ENCODE results near the gene ARMH3. TPM values are rescaled to one million over a fixed set of nuclear protein-coding genes. Genes with fewer than 3 reads are reported as not detected.

Gene ARMH3
- total RNA-seq, 1 donor from 2014 or later, result 18.1 TPM

GRCh38 chr10:101834341-101834740, 221.6 kb downstream of the ARMH3 start:
- TF ChIP-seq CTCF (IDR thresholded peaks at IDR 0.05), result no peak
- Mint-ChIP-seq H3K27ac (ENCODE audit: unreplicated experiment) (no peak overlapping the region), H3K36me3 (ENCODE audit: low read depth) (no peaks in the 10 kb centered on the region), H3K27me3 (ENCODE audit: low read depth) (no peaks in the 10 kb centered on the region), H3K4me1 (ENCODE audit: low read depth) (peaks cover 26% of the 10 kb centered on the region), H3K4me3 (ENCODE audit: unreplicated experiment) (no peak overlapping the region), H3K9me3 (ENCODE audit: low read depth) (no peaks in the 10 kb centered on the region)
- peak; percentile 57 for DNase-seq (ENCODE audit: low spot score)

GRCh38 chr10:101833466-101833865, 222.5 kb downstream of the ARMH3 start:
- peak; percentile 14 for DNase-seq (ENCODE audit: low spot score)
- Mint-ChIP-seq H3K4me1 (ENCODE audit: low read depth) (peaks cover 22% of the 10 kb centered on the region), H3K4me3 (ENCODE audit: unreplicated experiment) (no peak overlapping the region), H3K36me3 (ENCODE audit: low read depth) (no peaks in the 10 kb centered on the region), H3K9me3 (ENCODE audit: low read depth) (no peaks in the 10 kb centered on the region), H3K27ac (ENCODE audit: unreplicated experiment) (no peak overlapping the region), H3K27me3 (ENCODE audit: low read depth) (no peaks in the 10 kb centered on the region)
- no peak for TF ChIP-seq CTCF (IDR thresholded peaks at IDR 0.05)

GRCh38 chr10:101832325-101832771, 223.6 kb downstream of the ARMH3 start:
- no peaks in the 10 kb centered on the region for H3K27me3 Mint-ChIP-seq (ENCODE audit: low read depth)
- peak; percentile 34 for DNase-seq (ENCODE audit: low spot score)
- TF ChIP-seq CTCF (IDR thresholded peaks at IDR 0.05), result no peak

GRCh38 chr10:101831169-101831811, 224.7 kb downstream of the ARMH3 start:
- Mint-ChIP-seq H3K27ac (ENCODE audit: unreplicated experiment) (peak overlapping the region; percentile 89), H3K36me3 (ENCODE audit: low read depth) (peaks cover 3% of the 10 kb centered on the region), H3K4me3 (ENCODE audit: unreplicated experiment) (peak overlapping the region; percentile 74), H3K27me3 (ENCODE audit: low read depth) (no peaks in the 10 kb centered on the region), H3K4me1 (ENCODE audit: low read depth) (peaks cover 22% of the 10 kb centered on the region), H3K9me3 (ENCODE audit: low read depth) (no peaks in the 10 kb centered on the region)
- peak; percentile 53 for DNase-seq (ENCODE audit: low spot score)
- TF ChIP-seq CTCF (IDR thresholded peaks at IDR 0.05), result no peak

More at GRCh38 chr10:101832325-101832771, 223.6 kb downstream of the ARMH3 start:
- H3K9me3 Mint-ChIP-seq (ENCODE audit: low read depth), result no peaks in the 10 kb centered on the region
- no peak overlapping the region for H3K27ac Mint-ChIP-seq (ENCODE audit: unreplicated experiment)
- H3K4me3 Mint-ChIP-seq (ENCODE audit: unreplicated experiment), result no peak overlapping the region
- H3K36me3 Mint-ChIP-seq (ENCODE audit: low read depth), result peaks cover under 1% of the 10 kb centered on the region
- peaks cover 22% of the 10 kb centered on the region for H3K4me1 Mint-ChIP-seq (ENCODE audit: low read depth)

- Mint-ChIP-seq H3K4me1 (ENCODE audit: low read depth) (peaks cover 22% of the 10 kb centered on the region), H3K36me3 (ENCODE audit: low read depth) (peaks cover 3% of the 10 kb centered on the region)
- peak; percentile 93 for DNase-seq (ENCODE audit: low spot score)
Observed at GRCh38 chr10:101830322-101831168, 225.4 kb downstream of the ARMH3 start.

More at GRCh38 chr10:101830322-101831168, 225.4 kb downstream of the ARMH3 start:
- Mint-ChIP-seq H3K4me3 (ENCODE audit: unreplicated experiment) (peak overlapping the region; percentile 74), H3K27ac (ENCODE audit: unreplicated experiment) (peak overlapping the region; percentile 89), H3K27me3 (ENCODE audit: low read depth) (no peaks in the 10 kb centered on the region), H3K9me3 (ENCODE audit: low read depth) (no peaks in the 10 kb centered on the region)
- no peak for TF ChIP-seq CTCF (IDR thresholded peaks at IDR 0.05)
